Fibroblast of lung (primary cell): ENCODE data around the gene EIF1B. TPM values are rescaled to one million over a fixed set of nuclear protein-coding genes. Genes with fewer than 3 reads are reported as not detected.

Experiments used
- DNase-seq, 2 donors: peaks; one replicate each; pipeline versions ENCODE4 v3.0.0 to v3.0.0-alpha.2; 2010; ENCODE audit warnings: low read depth in 2 of 2
- H2AFZ ChIP-seq: 2 replicates; pipeline ENCODE4 v1.5.1; 2012; ENCODE audit warnings: low read length, control low read depth, inconsistent platforms
- H3K27ac ChIP-seq: 2 replicates; pipeline ENCODE4 v1.5.1; 2011; ENCODE audit warnings: low read length, control low read depth; ENCODE audit not compliant: insufficient read depth
- H3K27me3 ChIP-seq: 2 replicates; pipeline ENCODE4 v1.5.1; 2011; ENCODE audit warnings: mild to moderate bottlenecking, low read length; ENCODE audit not compliant: control insufficient read depth, insufficient read depth
- H3K36me3 ChIP-seq: 2 replicates; pipeline ENCODE4 v1.5.1; 2011; ENCODE audit warnings: low read length; ENCODE audit not compliant: control insufficient read depth, insufficient read depth
- H3K4me1 ChIP-seq: 2 replicates; pipeline ENCODE4 v1.5.1; 2011; ENCODE audit warnings: low read length; ENCODE audit not compliant: control insufficient read depth, insufficient read depth; ENCODE audit errors: extremely low read depth
- H3K4me2 ChIP-seq: 2 replicates; pipeline ENCODE4 v1.5.1; 2011; ENCODE audit warnings: low read length, control low read depth; ENCODE audit not compliant: insufficient read depth; ENCODE audit errors: extremely low read depth
- H3K4me3 ChIP-seq, 4 experiments: fragments of 200-600 bp in 1 of 4; sonication (generic) in 1 of 4; replicated peaks in 1 of 4; 2 replicates each; pipeline ENCODE4 v1.5.1; 2011 to 2016; ENCODE audit warnings: low read length in 4 of 4, low read depth in 3 of 4, mild to moderate bottlenecking in 3 of 4, control low read depth in 2 of 4, inconsistent platforms in 1 of 4, mixed read lengths in 1 of 4; ENCODE audit not compliant: insufficient read depth in 1 of 4; ENCODE audit errors: control extremely low read depth in 1 of 4
- H3K79me2 ChIP-seq: 2 replicates; pipeline ENCODE4 v1.5.1; 2012; ENCODE audit warnings: mild to moderate bottlenecking, low read length, inconsistent platforms; ENCODE audit not compliant: control insufficient read depth, insufficient read depth
- H3K9ac ChIP-seq: 2 replicates; pipeline ENCODE4 v1.5.1; 2011; ENCODE audit warnings: mild to moderate bottlenecking, low read length, control low read depth; ENCODE audit not compliant: insufficient read depth
- H3K9me3 ChIP-seq: 2 replicates; pipeline ENCODE4 v1.5.1; 2012; ENCODE audit warnings: low read depth, low read length; ENCODE audit not compliant: control insufficient read depth, insufficient read depth
- H4K20me1 ChIP-seq: 2 replicates; pipeline ENCODE4 v1.5.1; 2011; ENCODE audit warnings: low read length; ENCODE audit not compliant: control insufficient read depth, insufficient read depth; ENCODE audit errors: extremely low read depth
- EZH2 ChIP-seq: IDR thresholded peaks from 2 replicates; pipeline ENCODE4 v1.5.1; 2012; ENCODE audit warnings: low read length, control low read depth, mild to moderate bottlenecking; ENCODE audit errors: missing control alignments
- polyA plus RNA-seq, 2 donors: library from polyadenylated mRNA; depleted of rRNA in 1 of 2; stranded (reverse) in 1 of 2; unstranded in 1 of 2; fragments of >200 nt; gene quantifications; 2 replicates each; pipeline ENCODE4 v1.2.1, GENCODE V29; 2011 to 2012; ENCODE audit warnings: missing spikeins in 1 of 2
- total RNA-seq: library from RNA; depleted of rRNA; stranded (reverse); fragments of >200 nt; gene quantifications from 2 replicates; pipeline ENCODE4 v1.2.1, GENCODE V29; 2014
- TF ChIP-seq, protein P1 (sequence below), 2 donors: IDR thresholded peaks in 1 of 2; conservative IDR thresholded peaks in 1 of 2; 1 replicate in 1 of 2; 2 replicates in 1 of 2; pipeline ENCODE4 v1.5.1; 2011 to 2012; ENCODE audit warnings: low read length in 2 of 2, control low read depth in 1 of 2, inconsistent platforms in 1 of 2, low read depth in 1 of 2, mild to moderate bottlenecking in 1 of 2

Gene EIF1B
- total and polyA plus RNA-seq, 2 donors (not counting 1 experiment from before 2014, with no cell fraction given), result 24.8 to 36.7 TPM

DNA sequence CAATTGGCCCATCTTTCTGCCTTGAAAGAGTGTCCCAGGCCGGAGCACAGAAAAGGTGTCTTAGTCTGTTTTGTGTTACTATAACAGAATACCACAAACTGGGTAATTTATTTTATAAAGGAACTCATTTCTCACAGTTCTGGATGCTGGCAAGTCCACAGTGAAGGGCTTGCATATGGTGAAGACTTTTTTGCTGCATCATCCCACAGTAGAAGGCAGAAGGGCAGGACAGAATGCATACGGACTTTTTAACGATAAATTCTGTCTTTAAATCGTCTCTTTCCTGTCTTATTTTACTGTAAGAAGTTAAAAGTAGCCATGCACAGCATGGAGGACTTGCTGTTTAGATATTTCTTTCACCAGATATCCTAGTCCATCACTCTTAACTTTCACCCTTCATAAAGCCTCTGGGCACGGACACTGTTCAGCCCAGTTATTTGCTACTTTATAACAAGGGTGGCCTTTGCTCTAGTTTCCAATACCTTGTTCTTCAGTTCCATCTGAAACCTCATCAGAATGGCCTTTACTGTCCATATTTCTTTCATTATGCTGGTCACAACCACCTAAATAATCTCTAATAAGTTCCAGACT, 10.3 kb upstream of the EIF1B start:
- Histone ChIP-seq H3K36me3 (no peaks in the 10 kb centered on the region), H3K27ac (peak overlapping the region; percentile 63), H4K20me1 (no peaks in the 10 kb centered on the region), H3K9me3 (no peaks in the 10 kb centered on the region), H3K27me3 (no peaks in the 10 kb centered on the region), H3K4me3 (no peak overlapping the region), H2AFZ (no peak overlapping the region), H3K79me2 (no peaks in the 10 kb centered on the region), H3K9ac (no peak overlapping the region), H3K4me1 (peaks cover 6% of the 10 kb centered on the region), H3K4me2 (peak overlapping the region; percentile 23)
- DNase-seq, result no peak
- no peak for TF ChIP-seq EZH2
- TF ChIP-seq, protein P1, sequence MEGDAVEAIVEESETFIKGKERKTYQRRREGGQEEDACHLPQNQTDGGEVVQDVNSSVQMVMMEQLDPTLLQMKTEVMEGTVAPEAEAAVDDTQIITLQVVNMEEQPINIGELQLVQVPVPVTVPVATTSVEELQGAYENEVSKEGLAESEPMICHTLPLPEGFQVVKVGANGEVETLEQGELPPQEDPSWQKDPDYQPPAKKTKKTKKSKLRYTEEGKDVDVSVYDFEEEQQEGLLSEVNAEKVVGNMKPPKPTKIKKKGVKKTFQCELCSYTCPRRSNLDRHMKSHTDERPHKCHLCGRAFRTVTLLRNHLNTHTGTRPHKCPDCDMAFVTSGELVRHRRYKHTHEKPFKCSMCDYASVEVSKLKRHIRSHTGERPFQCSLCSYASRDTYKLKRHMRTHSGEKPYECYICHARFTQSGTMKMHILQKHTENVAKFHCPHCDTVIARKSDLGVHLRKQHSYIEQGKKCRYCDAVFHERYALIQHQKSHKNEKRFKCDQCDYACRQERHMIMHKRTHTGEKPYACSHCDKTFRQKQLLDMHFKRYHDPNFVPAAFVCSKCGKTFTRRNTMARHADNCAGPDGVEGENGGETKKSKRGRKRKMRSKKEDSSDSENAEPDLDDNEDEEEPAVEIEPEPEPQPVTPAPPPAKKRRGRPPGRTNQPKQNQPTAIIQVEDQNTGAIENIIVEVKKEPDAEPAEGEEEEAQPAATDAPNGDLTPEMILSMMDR (conservative IDR thresholded peaks at IDR 0.05 in 1 of 2, IDR thresholded peaks at IDR 0.05 in 1 of 2; ENCODE audit: low read depth in 1 of 2, low read length in 2 of 2), result no peak

DNA sequence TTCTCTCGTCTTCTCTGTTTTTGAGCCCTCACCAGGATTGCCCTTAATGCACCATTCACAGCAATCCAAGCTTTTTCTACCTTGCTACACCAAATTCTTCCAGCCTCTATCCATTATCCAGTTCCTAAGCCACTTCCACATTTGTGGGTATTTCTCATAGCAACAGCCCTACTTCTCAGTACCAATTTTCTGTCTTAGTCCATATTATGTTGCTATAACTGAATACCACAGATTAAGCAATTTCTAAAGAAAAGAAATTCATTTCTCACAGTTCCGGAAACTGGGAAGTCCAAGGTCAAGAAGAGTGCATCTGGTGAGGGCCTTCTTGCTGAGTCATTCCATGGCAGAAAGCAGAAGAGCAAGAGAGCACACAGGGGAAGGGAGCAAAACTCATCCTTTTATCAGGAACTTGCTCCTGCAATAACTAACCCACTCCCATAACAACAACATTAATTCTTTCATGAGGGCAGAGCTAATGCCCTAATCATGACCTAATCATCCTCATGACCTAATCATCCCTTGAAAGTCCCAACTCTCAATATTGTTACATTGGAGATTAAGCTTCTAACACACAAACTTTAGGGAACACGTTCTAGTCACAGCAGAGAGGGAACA, 9.7 kb upstream of the EIF1B start:
- DNase-seq, result peak; percentile 76
- Histone ChIP-seq H3K4me2 (peak overlapping the region; percentile 23), H4K20me1 (no peaks in the 10 kb centered on the region), H2AFZ (no peak overlapping the region), H3K79me2 (no peaks in the 10 kb centered on the region), H3K27ac (peak overlapping the region; percentile 63), H3K4me1 (peaks cover 6% of the 10 kb centered on the region), H3K36me3 (no peaks in the 10 kb centered on the region), H3K4me3 (no peak overlapping the region), H3K9me3 (no peaks in the 10 kb centered on the region), H3K9ac (no peak overlapping the region), H3K27me3 (no peaks in the 10 kb centered on the region)
- TF ChIP-seq, protein P1 (conservative IDR thresholded peaks at IDR 0.05 in 1 of 2, IDR thresholded peaks at IDR 0.05 in 1 of 2; ENCODE audit: low read depth in 1 of 2, low read length in 2 of 2), result no peak
- no peak for TF ChIP-seq EZH2

DNA sequence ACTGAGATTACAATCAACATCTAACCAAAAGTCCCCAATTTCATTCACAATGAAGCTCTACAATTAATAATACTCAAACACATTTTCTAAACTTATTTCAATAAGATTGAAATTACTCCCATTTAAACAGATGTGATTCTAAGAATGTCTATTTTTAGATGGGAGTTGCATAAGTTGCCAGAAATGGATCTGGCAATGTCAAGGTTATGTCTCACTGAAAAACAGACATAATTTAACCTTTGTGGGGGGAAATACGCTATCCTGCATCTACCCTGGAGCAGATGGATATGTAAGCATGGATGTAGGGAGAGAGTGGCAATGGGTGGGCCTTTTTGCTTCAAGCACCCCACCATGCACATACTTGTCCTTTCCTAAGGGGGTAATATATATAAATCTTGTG, 6.7 kb upstream of the EIF1B start:
- Histone ChIP-seq H3K4me1 (peaks cover 6% of the 10 kb centered on the region), H4K20me1 (no peaks in the 10 kb centered on the region), H3K27ac (no peak overlapping the region), H3K36me3 (no peaks in the 10 kb centered on the region), H3K9me3 (no peaks in the 10 kb centered on the region), H2AFZ (no peak overlapping the region), H3K4me2 (no peak overlapping the region), H3K4me3 (no peak overlapping the region), H3K9ac (no peak overlapping the region), H3K27me3 (no peaks in the 10 kb centered on the region), H3K79me2 (no peaks in the 10 kb centered on the region)
- DNase-seq, result no peak
- TF ChIP-seq, protein P1 (conservative IDR thresholded peaks at IDR 0.05 in 1 of 2, IDR thresholded peaks at IDR 0.05 in 1 of 2; ENCODE audit: low read depth in 1 of 2, low read length in 2 of 2), result no peak
- no peak for TF ChIP-seq EZH2
